Measurements from ENCODE around the gene VENTX.

The VENTX gene

GRCh38 chr10:133271521-133272300, 34.1 kb downstream of the VENTX start:
- H3K4me2 ChIP-seq (ENCODE audit: low read depth, low read length, poor library complexity, severe bottlenecking): no peak overlapping the region
- no peaks in the 10 kb centered on the region for H3K9me3 ChIP-seq (ENCODE audit: insufficient read depth, low read depth, low read length)
- no peak overlapping the region for H2AFZ ChIP-seq (ENCODE audit: low read length)
- H3K36me3 ChIP-seq (ENCODE audit: insufficient read depth, low read length): no peaks in the 10 kb centered on the region
- H3K4me1 ChIP-seq (ENCODE audit: insufficient read depth, low read length, poor library complexity, severe bottlenecking): peaks cover 17% of the 10 kb centered on the region
- H3K9me2 ChIP-seq (replicated peaks; ENCODE audit: low read depth, low read length): no peaks in the 10 kb centered on the region
- H3K9ac ChIP-seq (ENCODE audit: low read depth, low read length, poor library complexity, severe bottlenecking): no peak overlapping the region
- no peak for TF ChIP-seq CTCF (conservative IDR thresholded peaks at IDR 0.05; ENCODE audit: low read length)
- no peak for TF ChIP-seq EZH2phosphoT487 (IDR thresholded peaks at IDR 0.05; ENCODE audit: borderline replicate concordance)
- no peaks in the 10 kb centered on the region for H3F3A ChIP-seq (ENCODE audit: low read depth)
- H3K79me2 ChIP-seq (ENCODE audit: insufficient read depth, low read length): no peaks in the 10 kb centered on the region
- H3K4me3 ChIP-seq (ENCODE audit: low read length, poor library complexity, severe bottlenecking): no peak overlapping the region
- H3K27me3 ChIP-seq (ENCODE audit: insufficient read depth, low read length, poor library complexity, severe bottlenecking): no peaks in the 10 kb centered on the region
- H4K20me1 ChIP-seq (ENCODE audit: insufficient read depth, low read length, poor library complexity, severe bottlenecking): no peaks in the 10 kb centered on the region

- no peak for TF ChIP-seq CTCF (conservative IDR thresholded peaks at IDR 0.05; ENCODE audit: low read length)
- Histone ChIP-seq H3K4me1 (ENCODE audit: insufficient read depth, low read length, poor library complexity, severe bottlenecking) (peaks cover 23% of the 10 kb centered on the region), H3K27me3 (ENCODE audit: insufficient read depth, low read length, poor library complexity, severe bottlenecking) (no peaks in the 10 kb centered on the region), H3K79me2 (ENCODE audit: insufficient read depth, low read length) (no peaks in the 10 kb centered on the region), H3K9ac (ENCODE audit: low read depth, low read length, poor library complexity, severe bottlenecking) (no peak overlapping the region), H3K9me2 (replicated peaks; ENCODE audit: low read depth, low read length) (no peaks in the 10 kb centered on the region), H3K36me3 (ENCODE audit: insufficient read depth, low read length) (no peaks in the 10 kb centered on the region), H3F3A (ENCODE audit: low read depth) (no peaks in the 10 kb centered on the region), H3K4me3 (ENCODE audit: low read length, poor library complexity, severe bottlenecking) (no peak overlapping the region), H2AFZ (ENCODE audit: low read length) (no peak overlapping the region), H3K4me2 (ENCODE audit: low read depth, low read length, poor library complexity, severe bottlenecking) (no peak overlapping the region), H4K20me1 (ENCODE audit: insufficient read depth, low read length, poor library complexity, severe bottlenecking) (no peaks in the 10 kb centered on the region), H3K9me3 (ENCODE audit: insufficient read depth, low read depth, low read length) (no peaks in the 10 kb centered on the region)
Measured at GRCh38 chr10:133272301-133272963, 34.8 kb downstream of the VENTX start.

- no peaks in the 10 kb centered on the region for H3K79me2 ChIP-seq (ENCODE audit: insufficient read depth, low read length)
- H2AFZ ChIP-seq (ENCODE audit: low read length): no peak overlapping the region
- H3K4me1 ChIP-seq (ENCODE audit: insufficient read depth, low read length, poor library complexity, severe bottlenecking): peaks cover 28% of the 10 kb centered on the region
- H3K9ac ChIP-seq (ENCODE audit: low read depth, low read length, poor library complexity, severe bottlenecking): no peak overlapping the region
- TF ChIP-seq CTCF (conservative IDR thresholded peaks at IDR 0.05; ENCODE audit: low read length) (no peak), EZH2phosphoT487 (IDR thresholded peaks at IDR 0.05; ENCODE audit: borderline replicate concordance) (no peak)
- no peak overlapping the region for H3K4me2 ChIP-seq (ENCODE audit: low read depth, low read length, poor library complexity, severe bottlenecking)
- no peaks in the 10 kb centered on the region for H3F3A ChIP-seq (ENCODE audit: low read depth)
- H3K27me3 ChIP-seq (ENCODE audit: insufficient read depth, low read length, poor library complexity, severe bottlenecking): no peaks in the 10 kb centered on the region
- no peaks in the 10 kb centered on the region for H4K20me1 ChIP-seq (ENCODE audit: insufficient read depth, low read length, poor library complexity, severe bottlenecking)
- no peak overlapping the region for H3K4me3 ChIP-seq (ENCODE audit: low read length, poor library complexity, severe bottlenecking)
- H3K9me3 ChIP-seq (ENCODE audit: insufficient read depth, low read depth, low read length): no peaks in the 10 kb centered on the region
- no peaks in the 10 kb centered on the region for H3K36me3 ChIP-seq (ENCODE audit: insufficient read depth, low read length)
- H3K9me2 ChIP-seq (replicated peaks; ENCODE audit: low read depth, low read length): no peaks in the 10 kb centered on the region
Measured at GRCh38 chr10:133272964-133273420, 35.3 kb downstream of the VENTX start.

All from Loucy (cell line).